B cell (primary cell): Measurements from ENCODE around the gene GULP1. TPM values are rescaled to one million over a fixed set of nuclear protein-coding genes. Genes with fewer than 3 reads are reported as not detected.

Experiments
- ATAC-seq: fragments of 200-7000 bp; cut with Tn5 transposase; one replicate; pipeline ENCODE4 v1.10.0; 2021; ENCODE audit warnings: low read depth, mild to moderate bottlenecking, moderate number of reproducible peaks, moderate library complexity
- CTCF ChIA-PET: fragments of 350-600 bp; sonication (Branson Sonifier 250); formaldehyde crosslinking; loops from one replicate; lab custom pipeline; 2021; ENCODE audit warnings: antibody characterized with exemption, inconsistent platforms; lab: Charles Lee
- POLR2A ChIA-PET: fragments of 350-600 bp; sonication (Branson Sonifier 250); formaldehyde crosslinking; loops from one replicate; lab custom pipeline; 2021; ENCODE audit warnings: antibody characterized with exemption; lab: Charles Lee
- DNase-seq: peaks from one replicate; pipeline ENCODE4 v3.0.0; 2013
- H2AFZ ChIP-seq: 2 replicates; pipeline ENCODE4 v1.6.1; 2012; ENCODE audit warnings: mild to moderate bottlenecking, low read depth, low read length; ENCODE audit not compliant: insufficient read depth, poor library complexity, severe bottlenecking
- H3K27ac ChIP-seq, 2 donors: 1 replicate in 1 of 2; 2 replicates in 1 of 2; pipeline ENCODE4 v1.5.1; 2012 to 2013; ENCODE audit warnings: low read length in 2 of 2, mild to moderate bottlenecking in 2 of 2, moderate library complexity in 1 of 2
- H3K27me3 ChIP-seq, 4 experiments: fragments of 200-600 bp in 1 of 4; sonication (generic) in 1 of 4; replicated peaks in 1 of 4; 1 replicate in 2 of 4; 2 replicates in 2 of 4; pipeline versions ENCODE4 v1.6.1 to v1.7.0; 2013 to 2016; ENCODE audit warnings: low read length in 3 of 4, mild to moderate bottlenecking in 2 of 4, mixed read lengths in 1 of 4, moderate library complexity in 1 of 4; ENCODE audit not compliant: insufficient read depth in 4 of 4, control insufficient read depth in 3 of 4; ENCODE audit errors: control extremely low read depth in 1 of 4
- H3K36me3 ChIP-seq, 2 experiments: replicated peaks in 1 of 2; 1 replicate in 1 of 2; 2 replicates in 1 of 2; pipeline versions ENCODE4 v1.6.1 to v1.7.1; 2013; ENCODE audit warnings: low read length in 1 of 2; ENCODE audit not compliant: insufficient read depth in 2 of 2, control insufficient read depth in 1 of 2; ENCODE audit errors: control extremely low read depth in 1 of 2, extremely low read depth in 1 of 2
- H3K4me1 ChIP-seq, 2 donors: fragments of 200-600 bp in 1 of 2; sonication (generic) in 1 of 2; 1 replicate in 1 of 2; 2 replicates in 1 of 2; pipeline versions ENCODE4 v1.5.1 to v1.6.1; 2013 to 2017; ENCODE audit warnings: low read length in 2 of 2; ENCODE audit not compliant: control insufficient read depth in 2 of 2, insufficient read depth in 2 of 2
- H3K4me2 ChIP-seq: replicated peaks from 2 replicates; pipeline ENCODE3; 2012; ENCODE audit warnings: mild to moderate bottlenecking, low read depth, low read length; ENCODE audit not compliant: poor library complexity, severe bottlenecking
- H3K4me3 ChIP-seq, 5 experiments: fragments of 200-600 bp in 1 of 5; sonication (generic) in 1 of 5; 1 replicate in 3 of 5; 2 replicates in 2 of 5; pipeline versions ENCODE4 v1.5.1 to v1.7.0; 2011 to 2016; ENCODE audit warnings: low read length in 4 of 5, mild to moderate bottlenecking in 4 of 5, low read depth in 2 of 5, control low read depth in 1 of 5, moderate library complexity in 1 of 5; ENCODE audit not compliant: insufficient read depth in 1 of 5; ENCODE audit errors: control extremely low read depth in 1 of 5, extremely low read depth in 1 of 5
- H3K79me2 ChIP-seq: fragments of 200-600 bp; sonication (generic); one replicate; pipeline ENCODE4 v1.6.0; 2016; ENCODE audit warnings: low read length; ENCODE audit not compliant: control insufficient read depth, insufficient read depth
- H3K9ac ChIP-seq: fragments of 200-600 bp; sonication (generic); 2 replicates; pipeline ENCODE4 v1.6.1; 2017; ENCODE audit warnings: mild to moderate bottlenecking, low read length, moderate library complexity
- H3K9me3 ChIP-seq, 3 donors: one replicate each; pipeline versions ENCODE4 v1.6.1 to v1.7.1; 2013; ENCODE audit warnings: low read length in 2 of 3; ENCODE audit not compliant: control insufficient read depth in 2 of 3, insufficient read depth in 1 of 3; ENCODE audit errors: control extremely low read depth in 1 of 3
- H4K20me1 ChIP-seq: 2 replicates; pipeline ENCODE4 v1.6.0; 2012; ENCODE audit warnings: mild to moderate bottlenecking, low read length; ENCODE audit not compliant: insufficient read depth, control insufficient read depth, poor library complexity, severe bottlenecking
- H3K27ac Mint-ChIP-seq: one replicate; pipeline ENCODE4 v1.8.0; 2021; ENCODE audit warnings: mixed read lengths
- H3K27me3 Mint-ChIP-seq: one replicate; pipeline ENCODE4 v1.8.0; 2021; ENCODE audit warnings: mixed read lengths
- H3K4me1 Mint-ChIP-seq: one replicate; pipeline ENCODE4 v1.8.0; 2021; ENCODE audit warnings: mixed read lengths
- H3K4me3 Mint-ChIP-seq: one replicate; pipeline ENCODE4 v1.8.0; 2021; ENCODE audit warnings: mixed read lengths
- H3K9me3 Mint-ChIP-seq: one replicate; pipeline ENCODE4 v1.8.0; 2022; ENCODE audit warnings: mixed read lengths; ENCODE audit not compliant: insufficient read depth
- CTCF ChIP-seq: fragments of 200-600 bp; IDR thresholded peaks from one replicate; pipeline ENCODE4 v1.8.0; 2022; ENCODE audit warnings: antibody characterized with exemption, mild to moderate bottlenecking
- EZH2 ChIP-seq: IDR thresholded peaks from 2 replicates; pipeline ENCODE4 v1.6.1; 2012; ENCODE audit warnings: borderline replicate concordance, low read depth, mild to moderate bottlenecking, moderate library complexity, low read length; ENCODE audit not compliant: insufficient read depth, poor library complexity, severe bottlenecking
- WGBS: methylation state at CpG from one replicate; pipeline ENCODE4 v1.1.5; 2013; ENCODE audit warnings: missing lambda C conversion rate; ENCODE audit not compliant: insufficient coverage; 5-methylcytosine and 5-hydroxymethylcytosine counted together
- intact Hi-C: fragments of 100-400 bp; cut with micrococcal nuclease; formaldehyde crosslinking; loops from one replicate; pipeline ENCODE4 v1.10.0; 2022
- polyA plus RNA-seq: library from polyadenylated mRNA; depleted of rRNA; stranded (reverse); fragments of >200 nt; gene quantifications from 2 replicates; pipeline ENCODE4 v1.2.3, GENCODE V29; 2012
- total RNA-seq, 2 donors: library from RNA; stranded (reverse); fragments of 120-200 nt in 1 of 2; gene quantifications; 1 replicate in 1 of 2; 2 replicates in 1 of 2; pipeline versions ENCODE4 v1.2.3 to v1.2.4, GENCODE V29; 2013 to 2022

GULP1 gene
- total and polyA plus RNA-seq, 2 donors (not counting 1 experiment from before 2014, with no cell fraction given), result not detected

GRCh38 chr2:188333751-188334524 is 42.3 kb downstream of the GULP1 start:
- ATAC-seq, result no peak
- H3K9me3 Mint-ChIP-seq, result no peaks in the 10 kb centered on the region
- no peaks in the 10 kb centered on the region for H3K4me1 Mint-ChIP-seq
- ChIA-PET POLR2A (no interaction called here), CTCF (no interaction called here)
- no peaks in the 10 kb centered on the region for H3K36me3 ChIP-seq
- no peak overlapping the region for H3K9ac ChIP-seq
- no peaks in the 10 kb centered on the region for H4K20me1 ChIP-seq
- intact Hi-C loops, result no loop called here
- H3K4me3 ChIP-seq, result no peak overlapping the region
- 80% methylated on average over 2 of the region's 5 CpGs for WGBS
- H3K4me3 Mint-ChIP-seq, result no peak overlapping the region
- no peaks in the 10 kb centered on the region for H3K4me1 ChIP-seq
- no peak overlapping the region for H3K27ac Mint-ChIP-seq
- no peaks in the 10 kb centered on the region for H3K9me3 ChIP-seq
- TF ChIP-seq CTCF, result no peak
- no peak for TF ChIP-seq EZH2
- no peaks in the 10 kb centered on the region for H3K79me2 ChIP-seq
- DNase-seq, result no peak
- no peaks in the 10 kb centered on the region for H3K27me3 Mint-ChIP-seq
- no peaks in the 10 kb centered on the region for H3K27me3 ChIP-seq
- H3K27ac ChIP-seq, result no peak overlapping the region
- no peak overlapping the region for H3K4me2 ChIP-seq
- H2AFZ ChIP-seq, result no peak overlapping the region

GRCh38 chr2:188338463-188338862 is 46.8 kb downstream of the GULP1 start:
- Histone ChIP-seq H4K20me1 (no peaks in the 10 kb centered on the region), H3K9ac (no peak overlapping the region), H3K36me3 (no peaks in the 10 kb centered on the region), H3K4me3 (no peak overlapping the region), H3K27ac (no peak overlapping the region), H3K4me2 (no peak overlapping the region), H3K27me3 (no peaks in the 10 kb centered on the region), H3K9me3 (peaks cover 0 to 5% (median 0%) of the 10 kb centered on the region in 3 donors), H3K79me2 (no peaks in the 10 kb centered on the region), H3K4me1 (no peaks in the 10 kb centered on the region), H2AFZ (no peak overlapping the region)
- ATAC-seq, result no peak
- no peaks in the 10 kb centered on the region for H3K9me3 Mint-ChIP-seq
- CTCF ChIA-PET, result no interaction called here
- no peaks in the 10 kb centered on the region for H3K4me1 Mint-ChIP-seq
- POLR2A ChIA-PET, result no interaction called here
- DNase-seq, result no peak
- H3K4me3 Mint-ChIP-seq, result no peak overlapping the region
- intact Hi-C loops, result no loop called here
- WGBS, result no CpG with 5 or more reads among the region's 3 CpGs
- H3K27ac Mint-ChIP-seq, result no peak overlapping the region
- no peaks in the 10 kb centered on the region for H3K27me3 Mint-ChIP-seq
- TF ChIP-seq CTCF (no peak), EZH2 (no peak)
